WTC11 (cell line): ENCODE measurements around the gene MMRN1. TPM values are rescaled to one million over a fixed set of nuclear protein-coding genes. Genes with fewer than 3 reads are reported as not detected.

Experiments used
- ATAC-seq: fragments of 200-7000 bp; cut with Tn5 transposase; 2 replicates; pipeline ENCODE4 v1.10.0; 2021; ENCODE audit warnings: mild to moderate bottlenecking, moderate library complexity
- CTCF ChIA-PET: fragments of 300-600 bp; sonication (Branson Sonifier 250); formaldehyde crosslinking; loops from one replicate; lab custom pipeline; 2021; ENCODE audit warnings: antibody characterized with exemption; lab: Charles Lee
- POLR2A ChIA-PET: fragments of 350-600 bp; sonication (Branson Sonifier 250); formaldehyde crosslinking; loops from one replicate; lab custom pipeline; 2021; ENCODE audit warnings: antibody characterized with exemption; lab: Charles Lee
- DNase-seq: peaks from one replicate; pipeline ENCODE4 v3.0.0; 2021; ENCODE audit warnings: low spot score
- H3K27ac Mint-ChIP-seq: 2 replicates; pipeline ENCODE4 v1.8.0; 2021; ENCODE audit warnings: mixed read lengths
- H3K27me3 Mint-ChIP-seq: 2 replicates; pipeline ENCODE4 v1.8.0; 2021; ENCODE audit warnings: low read depth, mild to moderate bottlenecking, moderate library complexity, mixed read lengths
- H3K36me3 Mint-ChIP-seq: 2 replicates; pipeline ENCODE4 v1.8.0; 2021; ENCODE audit warnings: mixed read lengths
- H3K4me1 Mint-ChIP-seq: 2 replicates; pipeline ENCODE4 v1.8.0; 2022; ENCODE audit warnings: mixed read lengths
- H3K4me3 Mint-ChIP-seq: 2 replicates; pipeline ENCODE4 v1.8.0; 2021; ENCODE audit warnings: mild to moderate bottlenecking, moderate library complexity, mixed read lengths
- H3K9me3 Mint-ChIP-seq: 2 replicates; pipeline ENCODE4 v1.8.0; 2021; ENCODE audit warnings: mixed read lengths
- CREB1 ChIP-seq: sonication (generic); formaldehyde crosslinking; IDR thresholded peaks from 2 replicates; pipeline ENCODE4 v1.8.0; 2023; ENCODE audit warnings: mild to moderate bottlenecking, missing genetic modification reagents
- EMX1 ChIP-seq: fragments of 250-450 bp; sonication (Bioruptor Pico); IDR thresholded peaks from 2 replicates; pipeline ENCODE4 v1.8.0; 2021; ENCODE audit warnings: mild to moderate bottlenecking
- ETV6 ChIP-seq: sonication (generic); formaldehyde crosslinking; IDR thresholded peaks from 2 replicates; pipeline ENCODE4 v1.8.1; 2022; ENCODE audit warnings: mild to moderate bottlenecking, missing genetic modification reagents
- FOXP1 ChIP-seq: sonication (generic); formaldehyde crosslinking; IDR thresholded peaks from 2 replicates; pipeline ENCODE4 v1.8.0; 2022; ENCODE audit warnings: missing genetic modification reagents, mild to moderate bottlenecking, moderate library complexity, borderline replicate concordance
- GRHL2 ChIP-seq: fragments of 250-450 bp; sonication (Bioruptor Pico); IDR thresholded peaks from 2 replicates; pipeline ENCODE4 v1.8.0; 2022; ENCODE audit warnings: mild to moderate bottlenecking, moderate library complexity; ENCODE audit not compliant: insufficient replicate concordance, severe bottlenecking
- HMGXB4 ChIP-seq: sonication (generic); formaldehyde crosslinking; IDR thresholded peaks from 2 replicates; pipeline ENCODE4 v1.8.1; 2023; ENCODE audit warnings: mild to moderate bottlenecking, moderate library complexity, missing genetic modification reagents
- IRF1 ChIP-seq: sonication (generic); formaldehyde crosslinking; IDR thresholded peaks from 2 replicates; pipeline ENCODE4 v1.8.0; 2023; ENCODE audit warnings: missing genetic modification reagents
- KAT7 ChIP-seq: sonication (generic); formaldehyde crosslinking; IDR thresholded peaks from 2 replicates; pipeline ENCODE4 v1.8.1; 2023; ENCODE audit warnings: missing genetic modification reagents, mild to moderate bottlenecking, borderline replicate concordance
- MAX ChIP-seq: sonication (generic); formaldehyde crosslinking; IDR thresholded peaks from 2 replicates; pipeline ENCODE4 v1.8.0; 2022; ENCODE audit warnings: mild to moderate bottlenecking, missing genetic modification reagents
- MLX ChIP-seq: sonication (generic); formaldehyde crosslinking; IDR thresholded peaks from 2 replicates; pipeline ENCODE4 v1.8.1; 2023; ENCODE audit warnings: mild to moderate bottlenecking, missing genetic modification reagents, moderate library complexity
- MYBL2 ChIP-seq: sonication (generic); formaldehyde crosslinking; IDR thresholded peaks from 2 replicates; pipeline ENCODE4 v1.8.1; 2023; ENCODE audit warnings: mild to moderate bottlenecking, moderate library complexity, missing genetic modification reagents
- NR2C2 ChIP-seq: sonication (generic); formaldehyde crosslinking; IDR thresholded peaks from 2 replicates; pipeline ENCODE4 v1.8.0; 2022; ENCODE audit warnings: mild to moderate bottlenecking, missing genetic modification reagents
- NR3C1 ChIP-seq: sonication (generic); formaldehyde crosslinking; conservative IDR thresholded peaks from 2 replicates; pipeline ENCODE4 v1.8.1; 2023; ENCODE audit warnings: low read depth, mild to moderate bottlenecking, missing genetic modification reagents
- RELA ChIP-seq: sonication (generic); formaldehyde crosslinking; IDR thresholded peaks from 2 replicates; pipeline ENCODE4 v1.8.1; 2022; ENCODE audit warnings: missing genetic modification reagents, mild to moderate bottlenecking, borderline replicate concordance
- RORB ChIP-seq: fragments of 250-450 bp; sonication (Bioruptor Pico); IDR thresholded peaks from 2 replicates; pipeline ENCODE4 v1.9.0; 2021; ENCODE audit warnings: mild to moderate bottlenecking
- SMAD3 ChIP-seq: sonication (generic); formaldehyde crosslinking; IDR thresholded peaks from 2 replicates; pipeline ENCODE4 v1.8.0; 2022; ENCODE audit warnings: missing genetic modification reagents, mild to moderate bottlenecking, borderline replicate concordance
- STAT6 ChIP-seq: sonication (generic); formaldehyde crosslinking; conservative IDR thresholded peaks from 2 replicates; pipeline ENCODE4 v1.8.1; 2023; ENCODE audit warnings: mild to moderate bottlenecking, low read depth, missing genetic modification reagents, moderate library complexity
- TEAD4 ChIP-seq: sonication (generic); formaldehyde crosslinking; IDR thresholded peaks from 2 replicates; pipeline ENCODE4 v1.8.0; 2022; ENCODE audit warnings: mild to moderate bottlenecking, missing genetic modification reagents
- TP53 ChIP-seq: sonication (generic); formaldehyde crosslinking; IDR thresholded peaks from 2 replicates; pipeline ENCODE4 v1.8.1; 2023; ENCODE audit warnings: mild to moderate bottlenecking, missing genetic modification reagents
- ZBTB21 ChIP-seq: sonication (generic); formaldehyde crosslinking; IDR thresholded peaks from 2 replicates; pipeline ENCODE4 v1.8.1; 2023; ENCODE audit warnings: mild to moderate bottlenecking, missing genetic modification reagents, borderline replicate concordance
- ZNF232 ChIP-seq: sonication (generic); formaldehyde crosslinking; IDR thresholded peaks from 2 replicates; pipeline ENCODE4 v1.8.0; 2022; ENCODE audit warnings: mild to moderate bottlenecking, missing genetic modification reagents
- ZNF263 ChIP-seq: sonication (generic); formaldehyde crosslinking; IDR thresholded peaks from 2 replicates; pipeline ENCODE4 v1.8.1; 2022; ENCODE audit warnings: low read depth, mild to moderate bottlenecking, moderate library complexity, missing genetic modification reagents
- ZNF423 ChIP-seq: fragments of 250-450 bp; sonication (Bioruptor Pico); IDR thresholded peaks from 2 replicates; pipeline ENCODE4 v2.1.2; 2022; ENCODE audit warnings: mild to moderate bottlenecking, moderate library complexity
- total RNA-seq: library from RNA; stranded (reverse); gene quantifications from 3 replicates; pipeline ENCODE4 v1.2.3, GENCODE V29; 2021

The MMRN1 gene
- total RNA-seq, 1 experiment from 2014 or later: not detected

GRCh38 chr4:89954906-89955695 is 60.4 kb downstream of the MMRN1 start:
- H3K27ac Mint-ChIP-seq: no peak overlapping the region
- ATAC-seq: no peak; the same call in 1 of the 2 replicates
- H3K36me3 Mint-ChIP-seq: no peaks in the 10 kb centered on the region
- no peaks in the 10 kb centered on the region for H3K9me3 Mint-ChIP-seq
- ChIA-PET POLR2A (no interaction called here), CTCF (no interaction called here)
- no peak overlapping the region for H3K4me3 Mint-ChIP-seq
- H3K4me1 Mint-ChIP-seq: peaks cover 43% of the 10 kb centered on the region
- DNase-seq: no peak
- no peaks in the 10 kb centered on the region for H3K27me3 Mint-ChIP-seq
- TF ChIP-seq KAT7: no peak
- TF ChIP-seq TP53 (CRISPR knock-in tag): no peak
- TF ChIP-seq GRHL2 (CRISPR knock-in tag): no peak
- TF ChIP-seq NR3C1 (CRISPR knock-in tag): no peak
- TF ChIP-seq MLX (CRISPR knock-in tag): no peak
- no peak for TF ChIP-seq ETV6 (CRISPR knock-in tag)
- TF ChIP-seq ZNF263: no peak
- no peak for TF ChIP-seq RELA (CRISPR knock-in tag)
- no peak for TF ChIP-seq FOXP1 (CRISPR knock-in tag)

- DNase-seq: no peak
- ChIA-PET POLR2A (no interaction called here), CTCF (no interaction called here)
- Mint-ChIP-seq H3K27me3 (no peaks in the 10 kb centered on the region), H3K27ac (peak overlapping the region; percentile 71; the same call in 1 of the 2 replicates), H3K4me3 (no peak overlapping the region; the same call in 1 of the 2 replicates), H3K9me3 (no peaks in the 10 kb centered on the region), H3K4me1 (peaks cover 46% of the 10 kb centered on the region), H3K36me3 (no peaks in the 10 kb centered on the region)
- TF ChIP-seq ZNF423 (no peak), SMAD3 (CRISPR knock-in tag) (no peak)
- peak; percentile 82 for ATAC-seq
Observed at GRCh38 chr4:89957046-89957926, 62.6 kb downstream of the MMRN1 start.

- H3K4me3 Mint-ChIP-seq: no peak overlapping the region
- no peaks in the 10 kb centered on the region for H3K27me3 Mint-ChIP-seq
- DNase-seq (no peak), ATAC-seq (no peak)
- ChIA-PET CTCF (no interaction called here), POLR2A (no interaction called here)
- H3K4me1 Mint-ChIP-seq: no peaks in the 10 kb centered on the region; the same call in 1 of the 2 replicates
- no peaks in the 10 kb centered on the region for H3K9me3 Mint-ChIP-seq
- H3K36me3 Mint-ChIP-seq: no peaks in the 10 kb centered on the region
- no peak overlapping the region for H3K27ac Mint-ChIP-seq
- TF ChIP-seq HMGXB4 (CRISPR knock-in tag): no peak
- TF ChIP-seq ZBTB21 (CRISPR knock-in tag): no peak
- TF ChIP-seq MAX: no peak
- no peak for TF ChIP-seq IRF1
- TF ChIP-seq MYBL2 (CRISPR knock-in tag): no peak
- TF ChIP-seq NR2C2: no peak
- no peak for TF ChIP-seq ZNF232 (CRISPR knock-in tag)
- TF ChIP-seq TEAD4 (CRISPR knock-in tag): no peak
- no peak for TF ChIP-seq RORB (CRISPR knock-in tag)
- no peak for TF ChIP-seq TP53 (CRISPR knock-in tag)
- TF ChIP-seq CREB1 (CRISPR knock-in tag): no peak
- no peak for TF ChIP-seq STAT6 (CRISPR knock-in tag)
- TF ChIP-seq EMX1 (CRISPR knock-in tag): no peak
Observed at GRCh38 chr4:89981789-89982334, 87.2 kb downstream of the MMRN1 start.
